GM19023 (cell line): Measurements from ENCODE around the gene AGPAT3.

Experiments used
- ATAC-seq: cut with Tn5 transposase; IDR thresholded peaks from one replicate; pipeline ENCODE4 v1.9.1; 2021; ENCODE audit warnings: mild to moderate bottlenecking, moderate library complexity; ENCODE audit not compliant: unreplicated experiment

AGPAT3 gene

GRCh38 chr21:43921571-43921978 is 56.6 kb downstream of the AGPAT3 start:
- no peak for ATAC-seq

DNA sequence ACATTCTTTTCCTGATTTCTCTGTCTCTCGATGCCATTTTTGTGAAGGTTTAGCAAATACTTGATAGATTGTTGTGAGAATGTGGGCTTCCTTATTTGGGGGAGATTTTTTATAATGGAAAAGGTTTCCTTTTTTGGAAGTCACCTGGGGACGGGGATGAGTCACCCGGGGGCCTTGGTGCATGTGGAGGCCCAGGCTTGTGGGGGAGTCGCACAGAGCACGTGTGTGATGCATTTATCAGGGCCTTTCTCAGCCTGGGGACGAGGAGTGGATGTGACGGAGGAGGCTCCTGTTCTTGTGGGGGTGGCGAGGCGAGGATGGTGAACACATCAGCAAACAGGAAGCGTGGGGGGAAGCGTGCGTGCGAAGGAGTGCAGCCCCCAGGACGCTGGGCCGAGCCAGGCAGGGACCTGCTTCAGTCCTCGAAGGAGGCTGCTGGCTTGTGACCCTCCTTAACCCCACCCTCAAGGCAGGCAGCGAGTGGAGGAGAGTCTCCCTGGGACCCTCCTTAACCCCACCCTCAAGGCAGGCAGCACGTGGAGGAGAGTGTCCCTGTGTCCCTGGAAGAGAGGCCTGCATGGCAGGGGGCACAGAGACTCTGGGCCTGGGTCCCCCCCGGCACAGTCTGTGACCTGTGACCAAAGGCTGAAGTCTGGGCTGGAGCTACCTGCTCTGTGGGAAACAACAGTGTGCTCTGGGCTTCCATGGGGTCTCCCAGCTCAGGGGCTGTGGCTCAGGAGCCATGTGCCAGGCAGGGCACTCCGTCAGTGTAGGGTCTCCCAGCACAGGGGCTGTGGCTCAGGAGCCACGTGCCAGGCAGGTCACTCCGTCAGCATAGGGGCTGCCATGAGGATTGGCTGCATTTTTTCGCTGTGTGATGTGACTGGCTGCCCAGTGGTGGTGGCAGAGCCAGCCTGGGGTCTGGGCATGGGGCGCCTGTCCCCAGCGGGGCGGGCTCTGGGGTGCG is 57.2 kb downstream of the AGPAT3 start:
- no peak for ATAC-seq

- ATAC-seq = no peak
Observed at GRCh38 chr21:43922949-43923348, 57.9 kb downstream of the AGPAT3 start.

GRCh38 chr21:43923391-43923790 is 58.4 kb downstream of the AGPAT3 start:
- no peak for ATAC-seq

DNA sequence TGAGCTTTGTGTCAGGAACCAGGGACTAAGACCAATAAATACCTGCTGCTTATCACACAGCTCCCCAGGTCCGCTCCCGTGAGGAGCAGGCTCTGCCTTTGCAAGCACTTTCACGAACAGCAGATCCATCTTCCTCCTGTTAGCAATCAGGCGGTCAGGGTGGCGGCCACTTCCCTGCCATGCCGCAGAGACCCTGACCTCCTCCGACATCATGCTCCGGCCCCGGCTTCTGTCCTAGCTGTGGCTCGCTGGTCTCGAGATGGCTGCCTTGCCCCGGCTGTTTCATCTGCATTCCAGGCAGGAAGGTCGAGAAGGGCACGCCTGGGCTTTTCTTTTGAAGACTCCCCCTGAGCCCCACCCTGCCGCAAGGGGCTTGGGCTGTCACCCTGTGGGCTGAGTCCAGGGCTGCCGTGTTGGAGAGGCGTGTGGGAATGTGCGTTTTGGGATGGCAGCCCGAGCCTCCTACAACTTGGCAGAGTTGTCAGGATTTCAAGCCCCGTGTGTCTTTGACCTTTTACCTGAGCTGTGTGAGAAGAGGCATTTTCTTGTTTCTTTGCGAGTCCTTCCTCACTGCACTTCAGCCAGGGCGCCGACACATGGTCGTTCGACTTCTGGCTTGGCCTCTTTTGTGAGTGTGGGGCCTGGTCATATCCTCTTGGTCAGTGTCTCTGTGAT is 59.5 kb downstream of the AGPAT3 start:
- no peak for ATAC-seq

DNA sequence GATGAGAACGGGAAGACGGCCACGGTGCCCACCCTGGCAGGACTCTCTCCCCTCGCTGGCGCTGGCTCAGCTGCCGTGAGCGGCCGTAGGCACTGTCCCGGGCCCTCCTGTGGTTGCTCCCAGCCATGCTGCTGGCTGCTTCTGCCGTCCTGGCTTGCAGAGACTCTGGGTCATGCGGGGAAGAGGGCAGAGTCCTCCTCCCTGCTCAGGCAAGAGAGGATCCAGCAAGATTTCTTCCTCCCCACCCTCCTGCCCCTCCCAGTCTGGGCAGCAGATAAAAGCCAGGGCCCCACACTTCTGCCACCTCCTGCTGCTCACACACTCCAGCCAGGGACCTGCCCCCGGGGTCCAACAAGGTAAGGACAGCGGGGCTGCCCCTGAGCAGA is 60.1 kb downstream of the AGPAT3 start:
- no peak for ATAC-seq

GRCh38 chr21:43925609-43926008 is 60.6 kb downstream of the AGPAT3 start:
- ATAC-seq = no peak

GRCh38 chr21:43926196-43926595 is 61.2 kb downstream of the AGPAT3 start:
- ATAC-seq = no peak

DNA sequence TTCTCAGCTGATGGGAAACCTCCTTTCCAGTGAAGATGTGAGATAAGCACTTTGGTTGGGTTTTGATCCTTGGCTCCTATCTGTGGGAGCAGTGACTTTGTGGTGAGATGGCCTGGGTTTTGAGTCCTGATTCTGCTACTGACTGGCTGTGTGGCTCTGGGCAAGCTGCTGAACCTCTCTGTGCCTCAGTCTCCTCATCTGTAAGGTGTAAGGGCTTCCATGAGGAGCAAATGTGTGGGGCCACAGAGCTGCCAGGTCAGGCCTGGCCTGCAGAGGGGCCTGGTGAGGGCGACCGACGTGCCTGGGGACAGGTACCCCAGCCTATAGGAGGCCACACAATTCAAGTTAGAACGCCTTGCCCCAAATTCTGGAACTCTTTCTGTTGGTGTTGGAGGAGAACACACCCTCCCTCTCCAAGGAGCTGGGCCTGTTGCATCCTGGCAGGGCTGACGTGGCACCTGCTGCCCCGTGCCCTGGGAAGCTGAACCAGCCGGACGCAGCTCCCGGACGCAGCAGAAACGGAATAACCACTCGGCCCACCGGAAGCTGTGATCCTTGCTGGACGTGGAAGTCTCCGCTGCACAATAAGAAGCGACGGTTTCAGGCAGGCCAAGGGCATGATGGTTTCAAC is 62.7 kb downstream of the AGPAT3 start:
- no peak for ATAC-seq

GRCh38 chr21:43928222-43929125 is 63.5 kb downstream of the AGPAT3 start:
- ATAC-seq = no peak

- no peak for ATAC-seq
Observed at GRCh38 chr21:43929217-43929971, 64.4 kb downstream of the AGPAT3 start.

DNA sequence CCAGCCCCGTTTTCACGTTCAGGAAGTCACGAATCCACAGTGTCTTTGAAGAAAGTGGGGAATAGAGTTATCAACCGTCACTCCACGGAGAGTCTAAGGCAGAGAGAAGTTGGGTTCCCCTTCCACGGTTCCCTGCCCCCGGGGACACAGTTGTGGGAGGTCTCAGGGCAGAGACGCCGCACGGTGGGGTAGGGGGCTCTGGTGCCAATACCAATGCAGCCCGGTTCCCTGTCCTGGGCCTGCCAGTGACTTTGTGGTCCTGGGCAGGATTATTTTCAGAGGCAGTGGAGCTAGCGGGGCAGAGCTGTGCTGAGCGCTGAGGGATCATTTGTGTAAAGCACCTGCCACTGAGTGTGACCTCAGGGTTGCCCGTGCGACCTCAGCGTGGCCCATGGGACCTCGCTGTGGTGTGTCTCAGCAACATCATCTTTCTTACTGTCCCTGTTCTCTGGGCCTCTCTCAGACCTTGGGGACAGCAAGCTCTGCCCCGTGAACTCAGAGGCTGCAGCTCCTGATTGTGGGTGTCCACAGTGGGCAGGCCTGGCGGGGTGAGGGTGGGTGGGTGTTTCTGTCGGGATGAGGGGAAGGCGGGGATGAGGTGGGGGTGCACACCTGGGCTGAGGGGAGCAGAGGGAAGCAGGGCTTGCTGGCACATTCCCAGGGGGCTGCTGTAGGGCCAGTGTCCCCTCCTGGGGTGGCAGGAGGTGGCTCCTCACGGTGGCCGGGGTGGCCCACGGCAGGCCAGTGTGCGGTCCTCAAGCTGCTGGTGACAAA is 65.2 kb downstream of the AGPAT3 start:
- ATAC-seq = no peak

DNA sequence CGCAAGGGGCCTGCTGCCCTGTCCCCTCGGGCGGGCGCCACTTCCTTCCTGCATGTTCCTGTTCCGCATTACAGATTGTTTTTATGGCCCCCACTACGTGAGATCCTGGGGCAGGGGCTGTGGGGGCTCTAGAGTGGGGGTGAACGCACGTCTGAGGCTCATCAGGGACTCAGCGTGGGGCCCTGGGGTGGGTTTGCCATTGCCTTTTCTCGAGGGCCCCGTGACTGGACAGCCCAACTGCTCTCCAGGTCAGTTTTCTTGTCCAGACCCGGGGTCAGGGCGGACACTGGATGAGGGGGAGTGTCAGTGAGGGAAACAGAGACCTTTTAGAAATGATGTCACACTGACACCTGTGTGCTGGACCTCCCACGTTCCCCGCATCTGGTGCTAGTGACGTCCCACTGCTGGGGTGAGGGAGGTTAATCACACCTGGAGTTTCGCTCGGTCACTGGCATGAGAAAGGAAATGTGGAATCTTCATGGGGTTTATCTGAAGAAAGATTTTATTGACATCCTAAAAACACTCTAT is 65.9 kb downstream of the AGPAT3 start:
- ATAC-seq = no peak

DNA sequence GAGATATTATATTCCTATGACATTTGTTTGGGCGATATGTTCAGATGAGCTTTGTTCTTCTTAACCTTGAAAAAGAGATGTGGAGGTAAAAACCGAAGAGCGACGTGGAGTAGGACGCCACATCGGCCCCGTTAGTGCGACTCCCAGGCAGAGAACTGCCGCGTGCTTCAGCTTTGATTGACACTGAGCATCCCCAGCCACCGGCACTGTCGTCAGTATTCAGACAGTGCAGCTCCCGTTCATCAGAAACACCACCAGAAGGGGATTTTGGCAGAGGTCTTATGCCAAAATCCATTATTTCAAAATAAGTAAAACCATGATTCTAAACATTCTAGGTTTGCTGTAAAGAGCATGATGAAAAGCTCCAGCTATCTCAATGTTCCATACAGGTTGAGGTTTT is 66.5 kb downstream of the AGPAT3 start:
- no peak for ATAC-seq

DNA sequence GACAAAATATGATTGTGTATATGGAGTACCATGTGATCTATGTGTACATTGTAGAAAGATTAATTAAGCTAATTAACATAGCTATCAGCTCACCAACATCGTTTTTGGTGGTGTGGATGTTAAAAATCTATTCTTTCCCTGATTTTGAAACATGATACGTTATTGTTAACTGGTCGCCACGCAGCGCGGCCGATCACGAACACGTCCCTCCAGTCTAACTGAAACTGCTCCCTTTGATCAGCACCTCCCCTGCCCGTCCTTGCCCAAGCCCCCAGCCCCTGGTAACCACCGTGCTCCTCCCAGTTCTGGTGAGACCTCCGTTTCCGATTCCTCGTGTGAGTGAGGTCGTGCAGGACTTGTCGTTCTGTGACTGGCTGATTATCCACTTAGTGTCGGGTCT is 67.0 kb downstream of the AGPAT3 start:
- no peak for ATAC-seq

DNA sequence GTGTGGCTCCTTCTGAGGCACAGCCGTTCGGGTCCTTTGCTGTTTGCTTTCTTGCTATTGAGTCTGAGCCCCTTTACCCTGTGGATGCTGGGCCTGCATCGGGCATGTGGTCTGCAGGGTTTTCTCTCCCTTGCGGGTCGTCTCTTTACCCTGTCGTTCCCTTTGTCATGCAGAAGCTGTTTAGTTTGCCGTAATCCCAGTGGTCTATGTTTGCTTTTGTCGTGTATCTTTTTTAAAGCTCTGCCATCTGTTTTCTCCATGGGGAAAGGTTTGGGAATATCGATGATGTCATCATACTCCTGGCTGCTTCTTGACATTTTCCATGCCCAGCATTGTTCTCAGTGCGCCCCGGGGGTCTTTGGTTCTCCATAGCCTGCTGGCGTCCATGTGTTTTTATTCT is 68.2 kb downstream of the AGPAT3 start:
- no peak for ATAC-seq

DNA sequence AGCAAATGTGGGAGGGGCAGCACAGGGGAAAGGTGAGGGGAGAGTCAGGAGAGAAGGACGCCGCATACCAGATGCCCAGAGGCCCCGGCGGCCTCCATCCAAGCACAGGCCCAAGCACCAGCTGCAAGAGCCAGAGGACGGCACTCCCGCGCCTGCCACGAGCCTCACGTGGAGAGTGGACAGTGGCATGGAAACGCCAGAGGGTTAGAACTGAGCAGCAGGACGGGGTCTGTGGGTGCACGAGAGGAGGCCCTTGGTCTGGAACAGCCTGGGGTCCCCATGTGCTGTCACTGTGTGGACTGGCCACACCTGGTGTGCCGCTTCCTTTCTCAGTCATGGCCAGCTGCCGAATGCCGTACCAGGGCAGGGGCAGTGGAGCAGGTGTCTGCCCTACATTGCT is 68.7 kb downstream of the AGPAT3 start:
- no peak for ATAC-seq

DNA sequence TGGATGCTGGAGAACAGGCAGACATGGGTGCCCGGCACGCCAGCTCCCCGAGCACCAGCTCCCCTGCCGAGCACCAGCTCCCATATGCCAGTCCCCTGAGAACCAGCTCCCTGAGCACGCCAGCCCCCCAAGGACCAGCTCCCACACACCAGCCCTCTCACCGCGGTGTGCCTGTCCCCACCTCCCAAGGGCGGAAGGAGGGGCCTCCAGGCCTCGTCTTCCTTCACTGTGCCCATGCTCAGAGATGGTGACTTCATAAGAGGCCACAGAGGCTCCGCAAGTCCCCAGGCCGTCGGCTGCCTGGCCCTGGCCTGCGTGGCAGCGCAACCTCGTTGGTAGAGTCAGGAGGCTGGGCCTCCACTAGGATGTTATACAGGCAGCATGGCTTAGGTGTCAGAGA is 69.1 kb downstream of the AGPAT3 start:
- ATAC-seq = no peak
